ENCODE data around the gene CCDC184. TPM values are rescaled to one million over a fixed set of nuclear protein-coding genes. Genes with fewer than 3 reads are reported as not detected.
"Not testable (repeated sequence)": the region's sequence is repeated elsewhere in the genome, so short reads cannot be mapped to it uniquely, and the experiment has no call there.

The CCDC184 gene
- total and polyA plus RNA-seq, 2 of the 13 experiments (the other 11 are each of a cell fraction or from before 2014, with no cell fraction given) = not detected

- Histone ChIP-seq H4K20me1 (ENCODE audit: insufficient read depth, low read length) (no peaks in the 10 kb centered on the region), H3K4me3 (replicated peaks in 1 of 3; ENCODE audit: insufficient read depth in 1 of 3, low read depth in 2 of 3, low read length in 3 of 3) (no peak overlapping the region), H3K36me3 (replicated peaks in 1 of 2; ENCODE audit: control insufficient read depth in 1 of 2, insufficient read depth in 2 of 2, low read length in 2 of 2) (no peaks in the 10 kb centered on the region), H3K27me3 (ENCODE audit: control insufficient read depth in 1 of 2, insufficient read depth in 2 of 2, low read length in 2 of 2) (no peaks in the 10 kb centered on the region), H3K27ac (ENCODE audit: extremely low read length, insufficient read depth, low read length) (no peak overlapping the region), H3K9me3 (ENCODE audit: low read length) (no peaks in the 10 kb centered on the region), H2AFZ (ENCODE audit: low read length) (no peak overlapping the region), H3K4me2 (ENCODE audit: low read depth, low read length) (no peak overlapping the region), H3K79me2 (ENCODE audit: insufficient read depth, low read length) (no peaks in the 10 kb centered on the region), H3K4me1 (ENCODE audit: insufficient read depth, low read length) (no peaks in the 10 kb centered on the region), H3K9ac (ENCODE audit: insufficient read depth, low read depth, low read length) (no peak overlapping the region)
- FAIRE-seq (no peak), ATAC-seq (no peak), DNase-seq (ENCODE audit: low spot score) (no peak)
- TF ChIP-seq SNAPC5 (CRISPR knock-in tag; IDR thresholded peaks at IDR 0.05; ENCODE audit: borderline replicate concordance) (no peak), RELA (CRISPR knock-in tag; IDR thresholded peaks at IDR 0.05) (no peak)
- in situ Hi-C loops (cut with HindIII; ENCODE audit: extremely low pct_ligation_motif_present, low pct_unique_long_range_greater_than_20kb) (no loop called here), intact Hi-C loops (cut with micrococcal nuclease; ENCODE audit: unreplicated experiment) (no loop called here)
- BruUV-seq (replicated peaks) = no TSS peak
- POLR2A ChIA-PET = no interaction called here
- WGBS (ENCODE audit: low lambda C conversion rate) = 0% methylated on average over 2 of the region's 2 CpGs
- CTCF ChIA-PET (ENCODE audit: low intra/inter-chr PET ratio, low total read pairs) = no interaction called here
Observed at GRCh38 chr12:48221645-48222044, 38.2 kb downstream of the CCDC184 start.

- FAIRE-seq; H3K9me3 ChIP-seq (ENCODE audit: low read length); BruUV-seq (replicated peaks); intact Hi-C loops (cut with micrococcal nuclease; ENCODE audit: unreplicated experiment); H3K4me2 ChIP-seq (ENCODE audit: low read depth, low read length); H3K27me3 ChIP-seq (ENCODE audit: control insufficient read depth in 1 of 2, insufficient read depth in 2 of 2, low read length in 2 of 2); H3K9ac ChIP-seq (ENCODE audit: insufficient read depth, low read depth, low read length); H3K27ac ChIP-seq (ENCODE audit: extremely low read length, insufficient read depth, low read length); in situ Hi-C loops (cut with HindIII; ENCODE audit: extremely low pct_ligation_motif_present, low pct_unique_long_range_greater_than_20kb); H3K4me3 ChIP-seq (replicated peaks in 1 of 3; ENCODE audit: insufficient read depth in 1 of 3, low read depth in 2 of 3, low read length in 3 of 3); H3K36me3 ChIP-seq (replicated peaks in 1 of 2; ENCODE audit: control insufficient read depth in 1 of 2, insufficient read depth in 2 of 2, low read length in 2 of 2); H3K79me2 ChIP-seq (ENCODE audit: insufficient read depth, low read length); H2AFZ ChIP-seq (ENCODE audit: low read length); H3K4me1 ChIP-seq (ENCODE audit: insufficient read depth, low read length); DNase-seq (ENCODE audit: low spot score); POLR2A ChIA-PET; CTCF ChIA-PET (ENCODE audit: low intra/inter-chr PET ratio, low total read pairs); H4K20me1 ChIP-seq (ENCODE audit: insufficient read depth, low read length); ATAC-seq: not testable (repeated sequence)
- 0% methylated on average over 3 of the region's 3 CpGs for WGBS (ENCODE audit: low lambda C conversion rate)
Observed at GRCh38 chr12:48224533-48224932, 41.1 kb downstream of the CCDC184 start.

- ATAC-seq; H3K4me2 ChIP-seq (ENCODE audit: low read depth, low read length); H3K4me1 ChIP-seq (ENCODE audit: insufficient read depth, low read length); BruUV-seq (replicated peaks); H2AFZ ChIP-seq (ENCODE audit: low read length); POLR2A ChIA-PET; DNase-seq (ENCODE audit: low spot score); H3K9me3 ChIP-seq (ENCODE audit: low read length); FAIRE-seq; H3K4me3 ChIP-seq (replicated peaks in 1 of 3; ENCODE audit: insufficient read depth in 1 of 3, low read depth in 2 of 3, low read length in 3 of 3); CTCF ChIA-PET (ENCODE audit: low intra/inter-chr PET ratio, low total read pairs); H3K36me3 ChIP-seq (replicated peaks in 1 of 2; ENCODE audit: control insufficient read depth in 1 of 2, insufficient read depth in 2 of 2, low read length in 2 of 2); H3K27me3 ChIP-seq (ENCODE audit: control insufficient read depth in 1 of 2, insufficient read depth in 2 of 2, low read length in 2 of 2); H3K27ac ChIP-seq (ENCODE audit: extremely low read length, insufficient read depth, low read length); H3K9ac ChIP-seq (ENCODE audit: insufficient read depth, low read depth, low read length); intact Hi-C loops (cut with micrococcal nuclease; ENCODE audit: unreplicated experiment); H3K79me2 ChIP-seq (ENCODE audit: insufficient read depth, low read length); in situ Hi-C loops (cut with HindIII; ENCODE audit: extremely low pct_ligation_motif_present, low pct_unique_long_range_greater_than_20kb); H4K20me1 ChIP-seq (ENCODE audit: insufficient read depth, low read length): not testable (repeated sequence)
- 26% methylated on average over 2 of the region's 2 CpGs for WGBS (ENCODE audit: low lambda C conversion rate)
Observed at GRCh38 chr12:48231169-48231958, 47.9 kb downstream of the CCDC184 start.
